Spinal cord (tissue), 10 donors: Measurements from ENCODE around the gene NR3C2. TPM values are rescaled to one million over a fixed set of nuclear protein-coding genes. Genes with fewer than 3 reads are reported as not detected.

Experiments used
- DNase-seq, 6 donors: peaks; one replicate each; pipeline versions ENCODE4 v3.0.0 to v3.0.0-alpha.2; 2013 to 2015; ENCODE audit warnings: low spot score in 6 of 6, low read depth in 4 of 6
- H3K27ac ChIP-seq: one replicate; pipeline ENCODE4 v1.5.1; 2013; ENCODE audit warnings: low read depth, low read length, control low read depth
- H3K27me3 ChIP-seq: one replicate; pipeline ENCODE4 v1.6.1; 2013; ENCODE audit warnings: low read length; ENCODE audit not compliant: control insufficient read depth, insufficient read depth
- H3K36me3 ChIP-seq: one replicate; pipeline ENCODE4 v1.6.1; 2013; ENCODE audit warnings: low read length; ENCODE audit not compliant: control insufficient read depth, insufficient read depth
- H3K4me1 ChIP-seq: one replicate; pipeline ENCODE4 v1.6.1; 2013; ENCODE audit warnings: low read length; ENCODE audit not compliant: control insufficient read depth, insufficient read depth
- H3K4me3 ChIP-seq: one replicate; pipeline ENCODE4 v1.5.1; 2013; ENCODE audit warnings: low read depth, low read length, control low read depth
- H3K9me3 ChIP-seq: one replicate; pipeline ENCODE4 v1.6.1; 2013; ENCODE audit warnings: low read length; ENCODE audit not compliant: control insufficient read depth, insufficient read depth
- WGBS: methylation state at CpG from one replicate; pipeline ENCODE4 v1.1.5; 2013; ENCODE audit warnings: missing lambda C conversion rate; ENCODE audit not compliant: insufficient coverage; 5-methylcytosine and 5-hydroxymethylcytosine counted together
- polyA plus RNA-seq, 2 donors: library from polyadenylated mRNA; unstranded; fragments of 120-200 nt; gene quantifications; one replicate each; pipeline ENCODE4 v1.2.1, GENCODE V29; 2013; ENCODE audit not compliant: insufficient read length in 2 of 2
- total RNA-seq, 2 donors: library from RNA; depleted of rRNA in 1 of 2; stranded (reverse); fragments of 120-200 nt in 1 of 2; fragments of >200 nt in 1 of 2; gene quantifications; one replicate each; pipeline versions ENCODE4 v1.2.3 to v1.2.4, GENCODE V29; 2013 to 2014
- donor health status: healthy.

NR3C2 gene
- total and polyA plus RNA-seq, 4 donors, result 9.2 to 27.0 (median 14.1) TPM

GRCh38 chr4:148226341-148226740, 215.9 kb downstream of the NR3C2 start:
- no peaks in the 10 kb centered on the region for H3K36me3 ChIP-seq
- no CpG with 5 or more reads among the region's 1 CpG for WGBS
- H3K4me1 ChIP-seq, result no peaks in the 10 kb centered on the region
- no peaks in the 10 kb centered on the region for H3K27me3 ChIP-seq
- H3K4me3 ChIP-seq, result no peak overlapping the region
- H3K27ac ChIP-seq, result no peak overlapping the region
- no peak for DNase-seq
- no peaks in the 10 kb centered on the region for H3K9me3 ChIP-seq

- Histone ChIP-seq H3K27me3 (no peaks in the 10 kb centered on the region), H3K4me1 (no peaks in the 10 kb centered on the region), H3K9me3 (no peaks in the 10 kb centered on the region), H3K36me3 (no peaks in the 10 kb centered on the region), H3K4me3 (no peak overlapping the region), H3K27ac (no peak overlapping the region)
- WGBS, result no CpG with 5 or more reads among the region's 1 CpG
- no peak for DNase-seq
Measured at GRCh38 chr4:148225639-148226038, 216.6 kb downstream of the NR3C2 start.

- Histone ChIP-seq H3K4me1 (no peaks in the 10 kb centered on the region), H3K9me3 (no peaks in the 10 kb centered on the region), H3K27me3 (no peaks in the 10 kb centered on the region), H3K27ac (no peak overlapping the region), H3K36me3 (no peaks in the 10 kb centered on the region), H3K4me3 (no peak overlapping the region)
- no CpG with 5 or more reads among the region's 3 CpGs for WGBS
- DNase-seq, result no peak
Measured at GRCh38 chr4:148224476-148224875, 217.7 kb downstream of the NR3C2 start.

- Histone ChIP-seq H3K27me3 (no peaks in the 10 kb centered on the region), H3K4me3 (no peak overlapping the region), H3K9me3 (no peaks in the 10 kb centered on the region), H3K4me1 (no peaks in the 10 kb centered on the region), H3K27ac (no peak overlapping the region), H3K36me3 (no peaks in the 10 kb centered on the region)
- no peak for DNase-seq
- WGBS, result 66% methylated on average over 3 of the region's 8 CpGs
Measured at GRCh38 chr4:148222991-148223660, 219.1 kb downstream of the NR3C2 start.

- H3K9me3 ChIP-seq, result no peaks in the 10 kb centered on the region
- no peak for DNase-seq
- H3K27me3 ChIP-seq, result no peaks in the 10 kb centered on the region
- H3K27ac ChIP-seq, result no peak overlapping the region
- H3K4me1 ChIP-seq, result peaks cover 6% of the 10 kb centered on the region
- 86% methylated on average over 3 of the region's 5 CpGs for WGBS
- H3K4me3 ChIP-seq, result no peak overlapping the region
- H3K36me3 ChIP-seq, result no peaks in the 10 kb centered on the region
Measured at GRCh38 chr4:148216866-148217814, 225.1 kb downstream of the NR3C2 start.

GRCh38 chr4:148216321-148216720, 225.9 kb downstream of the NR3C2 start:
- no peaks in the 10 kb centered on the region for H3K27me3 ChIP-seq
- DNase-seq, result no peak
- H3K36me3 ChIP-seq, result no peaks in the 10 kb centered on the region
- no peak overlapping the region for H3K4me3 ChIP-seq
- H3K9me3 ChIP-seq, result no peaks in the 10 kb centered on the region
- no peak overlapping the region for H3K27ac ChIP-seq
- WGBS, result 92% methylated on average over 2 of the region's 3 CpGs
- peaks cover 6% of the 10 kb centered on the region for H3K4me1 ChIP-seq

- DNase-seq, result peak in 2 of 6 donors; percentile 21 to 35
- no peak overlapping the region for H3K27ac ChIP-seq
Measured at GRCh38 chr4:148215202-148215601, 227.0 kb downstream of the NR3C2 start.

GRCh38 chr4:148214529-148215166, 227.6 kb downstream of the NR3C2 start:
- Histone ChIP-seq H3K9me3 (no peaks in the 10 kb centered on the region), H3K27ac (no peak overlapping the region), H3K27me3 (no peaks in the 10 kb centered on the region), H3K36me3 (no peaks in the 10 kb centered on the region), H3K4me3 (no peak overlapping the region), H3K4me1 (peaks cover 6% of the 10 kb centered on the region)
- WGBS, result 44% methylated on average over 6 of the region's 11 CpGs
- DNase-seq, result peak in 2 of 6 donors; percentile 25 to 47

More at GRCh38 chr4:148215202-148215601, 227.0 kb downstream of the NR3C2 start:
- no peak overlapping the region for H3K4me3 ChIP-seq
- WGBS, result 74% methylated on average over 2 of the region's 3 CpGs
- H3K36me3 ChIP-seq, result no peaks in the 10 kb centered on the region
- no peaks in the 10 kb centered on the region for H3K9me3 ChIP-seq
- peaks cover 6% of the 10 kb centered on the region for H3K4me1 ChIP-seq
- no peaks in the 10 kb centered on the region for H3K27me3 ChIP-seq

- no peaks in the 10 kb centered on the region for H3K27me3 ChIP-seq
- no peak overlapping the region for H3K27ac ChIP-seq
Measured at GRCh38 chr4:148211533-148211932, 230.7 kb downstream of the NR3C2 start.

More at GRCh38 chr4:148211533-148211932, 230.7 kb downstream of the NR3C2 start:
- H3K4me1 ChIP-seq, result peaks cover 6% of the 10 kb centered on the region
- DNase-seq, result peak in 1 of 6 donors; percentile 13
- no peak overlapping the region for H3K4me3 ChIP-seq
- H3K9me3 ChIP-seq, result no peaks in the 10 kb centered on the region
- H3K36me3 ChIP-seq, result no peaks in the 10 kb centered on the region
- 100% methylated on average over 1 of the region's 3 CpGs for WGBS
